HL-60 (cell line): ENCODE data around the gene MYO1A.

Experiments
- CTCF ChIP-seq: IDR thresholded peaks from one replicate; pipeline ENCODE4 v1.5.1; 2011; ENCODE audit warnings: low read length, control low read depth, inconsistent platforms; ENCODE audit not compliant: insufficient read depth
- POLR2AphosphoS5 ChIP-seq: IDR thresholded peaks from 2 replicates; pipeline ENCODE4 v1.6.1; 2012; ENCODE audit warnings: low read depth

DNA sequence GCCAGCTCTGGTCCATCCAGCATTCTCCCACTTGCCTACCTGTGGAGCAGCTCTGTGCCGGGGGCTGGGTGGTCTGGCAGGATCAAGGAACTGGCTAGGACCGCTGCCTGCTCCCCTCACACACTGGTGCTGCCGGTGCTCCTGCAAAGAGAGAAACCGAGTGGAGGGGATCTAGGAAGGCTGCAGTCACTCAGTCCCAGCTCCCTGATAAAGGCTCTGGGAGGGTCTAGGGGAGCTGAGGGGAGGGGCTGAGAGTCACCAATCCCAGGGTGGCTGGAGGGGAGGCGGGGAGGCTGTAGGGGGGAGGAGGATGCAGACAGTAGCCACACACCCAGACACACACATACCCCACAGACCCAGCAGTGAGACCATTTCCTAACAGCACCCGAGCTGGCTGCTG, 33.6 kb downstream of the MYO1A start, which contains the start of gene TAC3:
- no peak for TF ChIP-seq CTCF
- no peak for TF ChIP-seq POLR2AphosphoS5
